GM23248 (cell line): ENCODE measurements around the gene TMEM187.

ENCODE experiments used
- EZH2 ChIP-seq: fragments of 200-600 bp; sonication (generic); IDR thresholded peaks from 2 replicates; pipeline ENCODE4 v1.6.1; 2018; ENCODE audit warnings: antibody characterized with exemption, mild to moderate bottlenecking; ENCODE audit not compliant: insufficient read depth, poor library complexity, severe bottlenecking
- EZH2phosphoT487 ChIP-seq: fragments of 200-600 bp; sonication (generic); IDR thresholded peaks from 2 replicates; pipeline ENCODE4 v1.6.1; 2018; ENCODE audit warnings: antibody characterized with exemption, moderate library complexity, mild to moderate bottlenecking, low read depth; ENCODE audit not compliant: insufficient read depth

GRCh38 chrX:153974726-153975286, 2.3 kb downstream of the TMEM187 start:
- TF ChIP-seq EZH2phosphoT487, result no peak
- TF ChIP-seq EZH2, result no peak
